ENCODE results near the gene SEMA6B.
"Not testable (repeated sequence)": the region's sequence is repeated elsewhere in the genome, so short reads cannot be mapped to it uniquely, and the experiment has no call there.

The SEMA6B gene

DNA sequence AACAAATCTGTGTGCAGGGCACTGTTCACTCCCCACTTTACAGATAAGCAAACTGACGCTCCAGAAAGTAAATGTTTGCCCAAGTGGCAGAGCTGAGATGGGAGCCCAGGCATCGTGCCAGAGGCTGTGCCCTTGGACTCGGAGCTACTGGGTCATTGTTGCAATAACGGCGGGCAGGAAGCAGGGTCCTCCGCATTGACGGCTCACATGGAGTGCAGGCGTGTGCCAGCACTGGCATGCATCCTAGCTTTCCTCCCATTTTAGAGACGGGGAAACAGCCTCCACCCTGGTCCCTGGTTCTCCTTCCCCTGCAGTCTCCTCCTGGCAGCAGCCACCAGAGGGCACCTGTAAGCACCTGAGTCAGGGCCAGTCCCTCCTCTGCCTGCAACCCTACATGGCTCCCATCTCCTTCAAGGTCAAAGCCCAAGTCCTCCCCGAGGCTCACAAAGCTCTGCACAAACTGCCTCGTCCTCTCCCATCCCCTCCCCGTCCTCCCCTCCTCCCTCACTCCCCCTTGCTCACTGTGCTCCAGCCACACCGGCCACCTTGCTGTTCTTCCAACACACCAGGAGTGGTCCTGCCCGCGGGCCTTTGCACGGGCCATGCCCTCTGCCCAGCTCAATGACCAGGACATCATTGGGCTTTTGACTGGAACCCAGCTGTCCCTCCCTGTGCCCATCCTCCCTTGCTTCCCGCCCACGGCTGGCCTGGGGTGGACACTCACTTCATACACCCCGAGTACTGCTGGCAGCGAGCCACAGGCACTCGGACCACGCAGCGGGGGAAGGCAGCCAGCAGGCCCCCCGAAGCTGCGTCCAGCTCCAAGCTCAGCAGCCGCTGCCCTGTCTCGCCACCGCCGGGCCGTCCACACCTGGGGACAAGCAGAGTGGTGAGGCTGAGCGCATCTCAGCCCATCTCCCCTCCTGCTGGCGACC lies 11.9 kb downstream of the SEMA6B start:
- peak; percentile 32 for DNase-seq (ENCODE audit: low read depth)

DNA sequence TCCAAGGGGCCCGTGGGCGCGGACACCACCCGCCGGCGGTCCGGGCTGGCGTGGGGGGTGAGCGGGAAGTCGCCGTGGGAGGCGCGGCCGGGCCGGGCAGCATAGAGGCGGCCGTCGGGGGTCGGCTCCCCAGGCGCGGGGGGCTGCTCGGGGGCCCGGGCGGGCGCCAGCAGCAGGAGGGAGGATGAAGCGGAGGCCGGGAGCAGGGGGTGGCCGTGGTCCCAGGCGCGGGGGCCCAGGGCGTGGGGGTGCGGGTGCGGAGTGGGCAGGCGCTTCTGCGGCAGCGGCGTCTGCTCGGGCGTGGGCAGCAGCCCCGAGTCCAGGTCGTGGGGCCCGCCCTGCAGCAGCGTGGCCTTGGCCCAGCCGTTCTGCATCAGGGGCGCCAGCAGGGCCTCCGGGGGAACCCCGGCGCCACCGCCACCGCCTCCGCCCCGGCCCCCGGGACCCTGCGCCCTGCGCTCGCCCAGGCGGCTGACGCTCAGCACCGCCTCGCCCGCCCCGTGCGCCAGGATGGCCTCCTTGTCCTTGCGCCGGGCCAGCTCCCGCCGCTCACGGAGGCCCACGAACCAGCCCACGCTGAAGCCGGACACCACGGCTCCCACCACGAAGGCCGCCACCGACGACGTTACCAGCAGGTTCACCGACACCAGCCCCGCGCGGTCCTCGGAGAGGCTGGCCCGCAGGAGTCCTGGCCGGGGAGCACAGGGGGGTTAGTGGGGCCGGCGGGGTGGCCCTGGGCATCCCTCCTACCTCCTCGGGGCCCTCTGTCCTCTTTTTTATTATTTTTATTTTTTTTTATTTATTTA lies 15.4 kb downstream of the SEMA6B start:
- DNase-seq (ENCODE audit: low read depth), result no peak

DNA sequence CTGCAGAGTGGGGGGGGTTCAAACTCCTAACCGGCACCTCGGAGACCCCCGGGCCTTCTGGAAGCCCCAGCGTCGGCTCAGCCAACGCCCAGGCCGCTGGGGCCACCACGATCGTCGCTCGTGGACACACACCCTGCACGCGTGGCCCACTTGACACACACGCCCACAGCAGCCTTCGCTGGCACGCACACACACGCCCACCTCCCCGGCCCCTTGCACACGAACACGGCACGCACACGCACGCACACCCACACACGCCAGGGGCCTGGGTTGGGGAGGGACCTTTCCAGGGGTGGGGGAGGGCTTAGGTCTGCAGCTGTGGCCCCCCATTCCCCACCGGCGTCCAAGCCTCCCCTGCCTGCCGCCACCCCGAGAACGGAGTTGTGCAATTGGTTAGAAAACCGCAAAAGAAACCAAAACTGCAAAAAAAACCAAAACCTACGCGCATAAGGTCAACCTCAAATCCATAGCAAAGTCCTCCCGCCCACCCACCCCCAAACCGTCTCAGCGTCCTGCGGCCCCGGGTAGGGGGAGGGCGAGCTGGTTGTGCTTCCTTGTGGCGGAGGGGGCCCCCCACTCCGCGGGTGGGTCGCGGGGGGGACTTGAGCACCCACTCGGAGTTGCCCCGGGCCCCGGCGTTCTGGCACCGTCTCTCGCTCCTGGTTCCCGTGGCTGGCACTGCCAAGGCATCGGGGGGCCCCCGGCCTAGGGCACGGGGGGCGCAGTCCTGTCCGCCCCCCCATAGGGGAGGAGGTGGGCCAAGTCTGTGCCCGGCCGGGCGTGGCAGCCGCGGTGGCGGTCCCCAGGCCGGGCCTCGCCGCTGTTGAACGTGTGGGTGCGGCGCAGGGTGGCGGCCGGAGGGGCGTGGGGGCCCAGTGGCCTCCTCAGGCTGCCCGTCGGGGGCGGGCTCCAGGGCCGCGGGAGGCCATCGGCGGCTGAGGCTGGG lies 16.3 kb downstream of the SEMA6B start:
- DNase-seq (ENCODE audit: low read depth), result no peak

DNA sequence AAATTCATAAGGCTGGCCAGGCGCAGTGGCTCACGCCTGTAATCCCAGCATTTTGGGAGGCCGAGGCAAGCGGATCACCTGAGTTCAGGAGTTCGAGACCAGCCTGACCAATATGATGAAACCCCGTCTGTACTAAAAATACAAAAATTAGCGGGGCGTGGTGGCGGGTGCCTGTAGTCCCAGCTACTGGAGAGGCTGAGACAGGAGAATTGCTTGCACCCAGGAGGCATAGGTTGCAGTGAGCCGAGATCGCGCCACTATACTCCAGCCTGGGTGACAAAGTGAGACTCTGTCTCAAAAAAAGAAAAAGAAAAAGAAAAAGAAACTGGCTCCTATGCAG lies 17.7 kb downstream of the SEMA6B start:
- not testable (repeated sequence) for DNase-seq (ENCODE audit: low read depth)

DNA sequence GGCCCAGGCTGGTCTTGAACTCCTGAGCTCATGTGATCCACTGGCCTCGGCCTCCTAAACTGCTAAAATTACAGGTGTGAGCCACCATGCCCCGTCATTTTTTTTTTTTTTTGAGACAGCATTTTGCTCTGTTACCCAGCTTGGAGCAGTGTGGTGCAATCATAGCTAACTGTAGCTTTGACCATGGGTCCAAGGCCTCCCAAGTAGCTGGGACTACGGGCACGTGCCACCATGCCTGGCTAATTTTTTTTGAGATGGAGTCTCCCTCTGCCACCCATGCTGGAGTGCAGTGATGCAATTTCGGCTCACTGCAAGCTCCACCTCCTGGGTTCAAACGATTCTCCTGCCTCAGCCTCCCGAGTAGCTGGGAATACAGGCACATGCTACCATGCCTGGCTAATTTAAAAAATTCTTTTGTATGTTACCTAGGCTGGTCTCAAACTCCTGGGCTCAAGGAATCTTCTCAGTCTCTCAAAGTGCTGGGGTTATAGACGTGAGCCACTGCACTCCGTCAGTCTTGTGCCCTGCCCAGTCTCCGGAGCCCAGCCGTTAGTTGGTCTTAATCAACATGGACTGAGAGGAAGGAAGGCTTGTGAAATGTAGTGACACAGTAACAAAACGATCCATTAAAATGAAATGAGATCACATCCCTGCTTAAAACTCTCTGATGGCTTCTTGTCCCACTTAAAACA lies 18.2 kb downstream of the SEMA6B start:
- DNase-seq (ENCODE audit: low read depth), result no peak

- DNase-seq (ENCODE audit: low read depth), result no peak
These were observed 19.5 kb downstream of the SEMA6B start, which contains the start of gene LRG1 for GRCh38 chr19:4539693-4540581. LRG1 (minus strand) TSS chr19:4540036; CDS start chr19:4540013, 23 bp downstream.

GRCh38 chr19:4539169-4539692 lies 20.3 kb downstream of the SEMA6B start:
- DNase-seq (ENCODE audit: low read depth), result no peak

- no peak for DNase-seq (ENCODE audit: low read depth)
These were observed 20.9 kb downstream of the SEMA6B start for GRCh38 chr19:4538601-4538954.

- DNase-seq (ENCODE audit: low read depth), result no peak
These were observed 21.4 kb downstream of the SEMA6B start for GRCh38 chr19:4537953-4538600.

DNA sequence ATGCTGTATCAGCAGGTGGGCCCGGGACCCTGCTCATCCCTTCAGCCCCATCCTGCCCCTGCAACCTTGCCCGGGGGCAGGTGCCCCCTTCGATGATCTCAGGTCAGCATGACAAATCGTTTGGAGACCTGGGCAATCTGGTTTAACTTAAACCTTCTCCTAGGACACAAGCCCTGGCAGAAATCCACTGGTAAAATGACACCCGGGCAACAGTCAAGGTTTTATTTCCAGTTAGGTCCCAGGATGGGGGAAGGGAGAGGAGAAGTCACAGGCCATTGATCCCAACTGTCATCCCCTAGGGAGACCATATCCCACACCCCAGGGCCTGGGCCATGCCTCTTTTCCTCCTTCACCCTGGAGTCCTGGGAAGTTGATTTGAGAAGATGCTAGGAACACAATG lies 22.7 kb downstream of the SEMA6B start:
- no peak for DNase-seq (ENCODE audit: low read depth)

DNA sequence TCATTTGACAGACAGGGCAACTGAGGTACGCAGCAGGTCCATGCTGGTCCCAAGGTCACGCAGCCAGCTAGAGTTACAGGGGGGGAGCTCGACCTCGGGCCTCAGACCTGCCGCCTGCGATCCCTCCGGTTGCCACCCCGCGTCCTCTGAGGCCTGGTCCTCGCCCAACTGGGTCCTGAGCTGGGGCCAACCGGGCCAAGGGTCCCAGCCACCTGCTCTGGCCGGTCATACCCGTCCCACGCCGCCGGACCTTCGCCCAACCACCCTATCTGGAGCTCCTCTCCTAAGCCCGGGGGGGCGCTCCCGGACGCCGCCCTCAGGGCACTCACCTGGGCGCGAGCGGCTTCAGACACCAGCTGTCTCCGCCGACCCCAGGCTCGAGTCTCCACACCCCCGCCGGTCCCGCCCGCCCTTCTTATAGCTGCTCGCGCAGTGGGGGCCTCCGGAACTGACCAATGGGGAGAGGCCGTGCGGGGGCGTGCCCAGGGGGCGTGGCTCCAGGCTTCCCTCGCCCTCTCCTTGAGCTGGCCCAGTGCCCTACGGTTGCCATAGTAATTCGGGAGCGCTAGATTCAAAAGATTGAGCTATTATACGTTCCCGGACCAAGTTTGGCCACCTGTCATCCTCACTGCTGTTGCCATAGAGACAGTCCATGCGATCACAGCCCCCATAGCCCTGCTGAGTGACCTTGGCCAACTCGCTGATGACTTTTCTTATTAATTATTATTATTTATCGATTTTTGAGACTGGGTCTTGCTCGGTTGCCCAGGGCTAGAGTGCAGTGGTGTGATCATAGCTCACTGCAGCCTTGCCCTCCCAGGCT lies 24.4 kb downstream of the SEMA6B start, which contains the start of gene PLIN5:
TSS of gene PLIN5 (minus strand) at position 389 of the 823 bp plus-strand sequence. CDS start 1,150 bp downstream, outside the sequence.
- DNase-seq (ENCODE audit: low read depth), result peak; percentile 65

DNA sequence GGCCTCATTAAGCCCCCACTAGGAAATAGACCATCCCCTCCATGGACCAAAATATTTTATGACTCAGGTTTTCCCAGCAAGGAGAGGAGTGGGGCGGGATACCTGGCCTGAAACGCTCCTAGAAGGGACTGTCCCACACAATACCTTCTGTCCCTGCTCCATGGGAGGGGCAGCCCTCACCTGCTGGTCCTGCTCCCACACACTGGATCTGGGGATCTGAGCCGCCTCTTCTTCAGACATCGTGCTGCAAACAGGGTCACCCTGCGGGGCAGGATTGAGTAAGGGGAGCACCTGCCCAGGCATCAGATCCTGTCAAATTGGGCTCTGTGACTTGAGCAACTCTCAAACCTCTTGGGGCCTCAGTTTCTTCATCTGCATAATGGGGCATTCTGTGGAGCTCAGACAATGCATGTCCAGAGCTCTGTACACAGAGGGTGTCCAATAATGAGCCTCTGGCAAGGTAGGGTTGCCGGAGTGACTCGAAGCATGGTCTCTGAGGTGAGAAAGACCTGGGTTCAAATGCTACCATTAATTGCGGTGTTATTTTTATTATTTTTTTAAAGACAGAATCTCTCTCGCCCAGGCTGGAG lies 25.6 kb downstream of the SEMA6B start:
- no peak for DNase-seq (ENCODE audit: low read depth)

GRCh38 chr19:4533334-4533733 lies 26.1 kb downstream of the SEMA6B start:
- no peak for DNase-seq (ENCODE audit: low read depth)

- no peak for DNase-seq (ENCODE audit: low read depth)
These were observed 27.8 kb downstream of the SEMA6B start for GRCh38 chr19:4531562-4532165.

GRCh38 chr19:4529924-4530522 lies 29.5 kb downstream of the SEMA6B start:
- DNase-seq (ENCODE audit: low read depth), result no peak

DNA sequence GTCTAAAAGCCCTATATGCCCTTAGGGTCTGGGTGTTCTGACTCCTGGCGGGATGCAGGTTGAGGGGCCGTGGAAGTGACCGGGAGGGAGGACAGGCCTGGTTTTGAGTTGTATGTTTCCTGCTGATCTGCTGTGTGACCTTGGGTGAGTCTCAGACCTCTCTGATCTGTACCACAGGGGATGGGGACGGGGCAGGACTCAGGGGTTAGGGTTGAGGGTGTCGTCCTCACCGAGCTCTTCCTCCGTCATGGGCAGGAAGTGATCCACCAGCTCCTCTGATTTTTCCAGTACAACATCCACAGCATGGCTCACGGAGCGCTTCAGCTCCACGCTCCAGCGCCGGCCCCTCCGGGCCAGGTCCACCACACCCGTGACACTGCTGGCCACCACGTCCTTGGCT lies 30.6 kb downstream of the SEMA6B start:
- DNase-seq (ENCODE audit: low read depth), result no peak

DNA sequence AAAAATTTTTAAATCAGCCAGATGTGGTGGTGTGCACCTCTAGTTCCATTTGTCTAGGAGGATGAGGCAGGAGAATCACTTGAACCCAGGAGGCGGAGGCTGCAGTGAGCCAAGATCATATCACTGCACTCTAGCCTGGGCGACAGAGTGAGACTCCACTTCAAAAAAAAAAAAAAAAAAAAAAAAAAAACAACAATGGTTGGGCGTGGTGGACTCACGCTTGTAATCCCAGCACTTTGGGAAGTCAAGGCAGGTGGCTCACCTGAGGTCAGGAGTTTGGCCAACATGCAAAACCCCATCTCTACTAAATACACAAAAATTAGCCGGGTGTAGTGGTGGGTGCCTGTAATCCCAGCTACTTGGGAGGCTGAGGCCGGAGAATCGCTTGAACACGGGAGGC lies 32.1 kb downstream of the SEMA6B start:
- DNase-seq (ENCODE audit: low read depth), result not testable (repeated sequence)
